ENCODE data around the gene CYSLTR2. TPM values are rescaled to one million over a fixed set of nuclear protein-coding genes. Genes with fewer than 3 reads are reported as not detected.
A peak's percentile ranks its signal among the peaks of the same experiment; 100 is the strongest.

CYSLTR2 gene
- total RNA-seq, 1 experiment from 2014 or later: not detected

GRCh38 chr13:48643159-48643558 is 10.6 kb upstream of the CYSLTR2 start:
- BruUV-seq (replicated peaks): no TSS peak
- DNase-seq (ENCODE audit: low read depth, low spot score) (no peak), ATAC-seq (no peak)
- Histone ChIP-seq H3K4me3 (ENCODE audit: low read depth in 2 of 2, low read length in 2 of 2) (no peak overlapping the region), H3K4me1 (ENCODE audit: control insufficient read depth, insufficient read depth, low read length) (no peaks in the 10 kb centered on the region), H3K9me3 (ENCODE audit: control insufficient read depth, insufficient read depth, low read depth, low read length) (no peaks in the 10 kb centered on the region), H3K27me3 (ENCODE audit: control insufficient read depth, insufficient read depth, low read length) (no peaks in the 10 kb centered on the region), H3K36me3 (ENCODE audit: control insufficient read depth, insufficient read depth, low read length) (no peaks in the 10 kb centered on the region), H3K27ac (ENCODE audit: low read length) (no peak overlapping the region)
- in situ Hi-C loops (cut with HindIII; ENCODE audit: low pct_unique_long_range_greater_than_20kb, low sequenced_read_pairs): no loop called here
- TF ChIP-seq CTCF (IDR thresholded peaks at IDR 0.05) (peak; percentile 7; the same call in 1 of the 2 replicates), REST (IDR thresholded peaks at IDR 0.05; ENCODE audit: insufficient read depth in 1 of 2, low read depth in 2 of 2, low read length in 1 of 2) (no peak)
- ChIA-PET CTCF (no interaction called here), POLR2A (no interaction called here)
- intact Hi-C loops (cut with micrococcal nuclease; ENCODE audit: unreplicated experiment): no loop called here

GRCh38 chr13:48644141-48644540 is 9.6 kb upstream of the CYSLTR2 start:
- in situ Hi-C loops (cut with HindIII; ENCODE audit: low pct_unique_long_range_greater_than_20kb, low sequenced_read_pairs): no loop called here
- no peaks in the 10 kb centered on the region for H3K4me1 ChIP-seq (ENCODE audit: control insufficient read depth, insufficient read depth, low read length)
- DNase-seq (ENCODE audit: low read depth, low spot score) (no peak), ATAC-seq (no peak)
- POLR2A ChIA-PET: no interaction called here
- H3K27me3 ChIP-seq (ENCODE audit: control insufficient read depth, insufficient read depth, low read length): no peaks in the 10 kb centered on the region
- no peaks in the 10 kb centered on the region for H3K9me3 ChIP-seq (ENCODE audit: control insufficient read depth, insufficient read depth, low read depth, low read length)
- H3K27ac ChIP-seq (ENCODE audit: low read length): no peak overlapping the region
- H3K4me3 ChIP-seq (ENCODE audit: low read depth in 2 of 2, low read length in 2 of 2): no peak overlapping the region
- CTCF ChIA-PET: no interaction called here
- intact Hi-C loops (cut with micrococcal nuclease; ENCODE audit: unreplicated experiment): no loop called here
- H3K36me3 ChIP-seq (ENCODE audit: control insufficient read depth, insufficient read depth, low read length): no peaks in the 10 kb centered on the region
- TF ChIP-seq CTCF (IDR thresholded peaks at IDR 0.05) (no peak), REST (IDR thresholded peaks at IDR 0.05; ENCODE audit: insufficient read depth in 1 of 2, low read depth in 2 of 2, low read length in 1 of 2) (no peak)
- no TSS peak for BruUV-seq (replicated peaks)
